ENCODE measurements around the gene E4F1. TPM values are rescaled to one million over a fixed set of nuclear protein-coding genes. Genes with fewer than 3 reads are reported as not detected.
A peak's percentile ranks its signal among the peaks of the same experiment; 100 is the strongest.

E4F1 gene
- total and polyA plus RNA-seq, 2 of the 13 experiments (the other 11 are each of a cell fraction or from before 2014, with no cell fraction given): 13.8 to 19.5 TPM

DNA sequence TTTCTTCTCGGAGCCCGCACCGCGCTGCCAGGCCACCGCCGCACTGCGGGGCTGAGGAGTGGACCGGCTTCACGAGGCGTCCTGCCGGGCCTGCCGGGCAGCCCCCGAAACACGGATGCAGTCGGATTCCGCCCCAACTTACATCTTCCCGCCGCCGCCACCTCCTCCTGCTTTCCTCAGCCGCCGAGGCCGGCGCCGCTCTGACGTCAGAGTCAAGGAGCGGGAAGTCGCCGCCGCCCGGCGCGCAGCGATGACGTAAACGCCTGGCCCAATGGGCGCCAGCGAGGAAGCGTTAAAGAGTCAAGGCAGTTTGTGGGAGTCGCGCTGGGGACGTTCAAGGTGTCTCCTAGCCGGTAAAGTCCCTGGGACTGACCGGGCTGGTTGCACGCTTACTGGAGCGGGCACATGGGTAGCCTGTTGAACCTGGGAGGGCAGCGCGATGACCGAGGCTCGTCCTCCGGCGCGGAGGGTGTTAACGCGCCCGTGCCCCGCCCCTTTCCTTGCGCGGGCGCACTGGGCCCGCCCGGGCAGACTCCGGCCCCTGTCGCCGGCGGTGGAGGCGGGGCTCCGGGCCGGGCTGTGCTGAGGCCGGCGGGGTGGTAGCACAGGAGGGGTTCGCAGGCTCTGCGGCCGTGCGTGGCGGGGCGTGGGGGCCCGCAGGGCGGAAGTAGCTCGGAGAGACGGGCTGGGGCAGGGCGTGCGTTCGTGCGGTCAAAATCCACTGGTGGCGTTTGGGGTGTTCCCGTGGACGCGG lies 44.7 kb downstream of the E4F1 start, which contains the start of gene RNPS1 (continued):
- no peak for TF ChIP-seq IKZF1 (IDR thresholded peaks at IDR 0.05)
- TF ChIP-seq RBM39 (IDR thresholded peaks at IDR 0.05; ENCODE audit: low read depth, low read length, poor library complexity, severe bottlenecking): peak; percentile 93
- peak; percentile 38; the same call in 1 of the 2 replicates for TF ChIP-seq PHF21A (CRISPR knock-in tag; IDR thresholded peaks at IDR 0.05)
- TF ChIP-seq GRHL1 (CRISPR knock-in tag; conservative IDR thresholded peaks at IDR 0.05): no peak
- peak; percentile 79; the same call in 1 of the 2 replicates for TF ChIP-seq MEF2D (CRISPR knock-in tag; IDR thresholded peaks at IDR 0.05)
- TF ChIP-seq CEBPB (IDR thresholded peaks at IDR 0.05; ENCODE audit: borderline replicate concordance, low read depth, low read length): no peak
- 0 out of 2 replicates have a peak, but pooled peaks have one; percentile 19 for TF ChIP-seq ZNF264 (CRISPR knock-in tag; IDR thresholded peaks at IDR 0.05)
- TF ChIP-seq ELF4 (CRISPR knock-in tag; IDR thresholded peaks at IDR 0.05; ENCODE audit: borderline replicate concordance): peak; percentile 97
- peak; percentile 97 for TF ChIP-seq DMAP1 (CRISPR knock-in tag; IDR thresholded peaks at IDR 0.05)
- peak; percentile 59; the same call in 1 of the 2 replicates for TF ChIP-seq NKX3-1 (CRISPR knock-in tag; IDR thresholded peaks at IDR 0.05)
- TF ChIP-seq ZSCAN12 (CRISPR knock-in tag; IDR thresholded peaks at IDR 0.05): 0 out of 2 replicates have a peak, but pooled peaks have one; percentile 8
- TF ChIP-seq ZNF720 (CRISPR knock-in tag; IDR thresholded peaks at IDR 0.05): no peak
- TF ChIP-seq ZNF276 (CRISPR knock-in tag; IDR thresholded peaks at IDR 0.05; ENCODE audit: low read depth): peak; percentile 61; the same call in 1 of the 2 replicates
- 0 out of 2 replicates have a peak, but pooled peaks have one; percentile 36 for TF ChIP-seq ZBTB4 (CRISPR knock-in tag; IDR thresholded peaks at IDR 0.05; ENCODE audit: borderline replicate concordance)
- TF ChIP-seq TERF1 (CRISPR knock-in tag; IDR thresholded peaks at IDR 0.05): no peak
- TF ChIP-seq TGIF2 (CRISPR knock-in tag; IDR thresholded peaks at IDR 0.05): peak; percentile 33; the same call in 1 of the 2 replicates
- TF ChIP-seq TEAD3 (CRISPR knock-in tag; optimal IDR thresholded peaks at IDR 0.05; ENCODE audit: borderline replicate concordance): peak; percentile 59
- TF ChIP-seq, protein P1, sequence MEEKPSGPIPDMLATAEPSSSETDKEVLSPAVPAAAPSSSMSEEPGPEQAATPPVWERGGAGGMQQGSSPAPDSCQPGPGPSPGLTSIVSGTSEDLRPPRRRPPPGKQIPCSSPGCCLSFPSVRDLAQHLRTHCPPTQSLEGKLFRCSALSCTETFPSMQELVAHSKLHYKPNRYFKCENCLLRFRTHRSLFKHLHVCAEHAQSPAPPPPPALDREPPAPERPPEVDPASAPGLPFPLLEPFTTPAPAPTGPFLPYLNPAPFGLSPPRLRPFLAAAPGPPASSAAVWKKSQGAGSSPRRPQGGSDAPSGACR (CRISPR knock-in tag; IDR thresholded peaks at IDR 0.05): peak; percentile 98
- TF ChIP-seq, protein P2, sequence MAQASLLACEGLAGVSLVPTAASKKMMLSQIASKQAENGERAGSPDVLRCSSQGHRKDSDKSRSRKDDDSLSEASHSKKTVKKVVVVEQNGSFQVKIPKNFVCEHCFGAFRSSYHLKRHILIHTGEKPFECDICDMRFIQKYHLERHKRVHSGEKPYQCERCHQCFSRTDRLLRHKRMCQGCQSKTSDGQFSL (CRISPR knock-in tag; IDR thresholded peaks at IDR 0.05): peak; percentile 59; the same call in 1 of the 2 replicates
- no peak for TF ChIP-seq KLF11 (CRISPR knock-in tag; IDR thresholded peaks at IDR 0.05)
